IPS DF 6.9 (cell line): ENCODE measurements around the gene CLDN14.

Experiments
- DNase-seq: peaks from one replicate; pipeline ENCODE4 v3.0.0-alpha.2; 2013; ENCODE audit warnings: low read depth, low spot score
- H3K27ac ChIP-seq: one replicate; pipeline ENCODE4 v1.5.1; 2013; ENCODE audit warnings: low read length, control low read depth
- H3K27me3 ChIP-seq: 2 replicates; pipeline ENCODE4 v1.6.1; 2013; ENCODE audit warnings: mild to moderate bottlenecking, low read length; ENCODE audit not compliant: control insufficient read depth, insufficient read depth
- H3K36me3 ChIP-seq: 2 replicates; pipeline ENCODE4 v1.6.1; 2013; ENCODE audit warnings: low read length; ENCODE audit not compliant: control insufficient read depth, insufficient read depth
- H3K4me1 ChIP-seq: 2 replicates; pipeline ENCODE4 v1.6.1; 2013; ENCODE audit warnings: low read length; ENCODE audit not compliant: control insufficient read depth, insufficient read depth
- H3K4me3 ChIP-seq: 2 replicates; pipeline ENCODE4 v1.5.1; 2013; ENCODE audit warnings: mild to moderate bottlenecking, low read length
- H3K9me3 ChIP-seq: 2 replicates; pipeline ENCODE4 v1.6.1; 2013; ENCODE audit warnings: low read length, inconsistent platforms; ENCODE audit not compliant: control insufficient read depth, insufficient read depth
- WGBS: extraction: QIAGEN DNeasy Blood & Tissue Kit; methylation state at CpG from one replicate; pipeline ENCODE4 v1.1.7; 2013; ENCODE audit warnings: mixed read lengths, missing lambda C conversion rate; ENCODE audit not compliant: insufficient read length, insufficient coverage; 5-methylcytosine and 5-hydroxymethylcytosine counted together

Gene CLDN14

GRCh38 chr21:36479415-36480402 lies at the start of gene CLDN14:
Gene CLDN14 (minus strand): TSS chr21:36480122. CDS start chr21:36461695, 18,427 bp downstream.
- no peaks in the 10 kb centered on the region for H3K36me3 ChIP-seq
- no peak for DNase-seq
- no peak within 1 kb of the TSS for H3K4me3 ChIP-seq
- no peak within 1 kb of the TSS for H3K27ac ChIP-seq
- no peaks in the 10 kb centered on the region for H3K4me1 ChIP-seq
- H3K27me3 ChIP-seq = no peaks in the 10 kb centered on the region
- no peaks in the 10 kb centered on the region for H3K9me3 ChIP-seq
- WGBS = no CpG with 5 or more reads among the region's 25 CpGs

GRCh38 chr21:36528716-36529115 lies 48.8 kb upstream of the CLDN14 start:
- no CpG with 5 or more reads among the region's 6 CpGs for WGBS
- H3K27me3 ChIP-seq = no peaks in the 10 kb centered on the region
- DNase-seq = no peak

DNA sequence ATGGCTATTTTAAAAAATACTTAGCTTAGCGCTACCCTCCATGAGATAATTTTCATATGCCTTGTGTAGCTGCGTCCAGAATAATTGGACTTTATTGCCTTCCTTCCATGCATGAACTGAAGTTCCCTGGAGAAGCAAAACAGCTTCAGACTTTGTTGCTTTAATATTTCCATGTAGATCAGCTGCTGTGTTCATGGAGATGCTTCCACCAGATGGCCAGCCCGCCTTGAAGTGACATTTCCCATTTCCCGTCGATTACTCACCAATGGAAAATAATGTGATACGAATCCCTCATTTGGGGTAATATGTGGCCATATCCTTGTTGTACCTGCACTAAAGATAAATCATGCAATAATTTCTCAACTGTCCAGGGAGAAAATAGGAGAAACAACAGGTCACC lies 47.4 kb upstream of the CLDN14 start:
- Histone ChIP-seq H3K4me3 (no peak overlapping the region), H3K27me3 (no peaks in the 10 kb centered on the region), H3K9me3 (no peaks in the 10 kb centered on the region), H3K4me1 (no peaks in the 10 kb centered on the region), H3K27ac (no peak overlapping the region), H3K36me3 (no peaks in the 10 kb centered on the region)
- no CpG with 5 or more reads among the region's 6 CpGs for WGBS
- DNase-seq = no peak

More at GRCh38 chr21:36528716-36529115, 48.8 kb upstream of the CLDN14 start:
- no peaks in the 10 kb centered on the region for H3K4me1 ChIP-seq
- H3K36me3 ChIP-seq = no peaks in the 10 kb centered on the region
- no peak overlapping the region for H3K4me3 ChIP-seq
- no peak overlapping the region for H3K27ac ChIP-seq
- H3K9me3 ChIP-seq = no peaks in the 10 kb centered on the region

DNA sequence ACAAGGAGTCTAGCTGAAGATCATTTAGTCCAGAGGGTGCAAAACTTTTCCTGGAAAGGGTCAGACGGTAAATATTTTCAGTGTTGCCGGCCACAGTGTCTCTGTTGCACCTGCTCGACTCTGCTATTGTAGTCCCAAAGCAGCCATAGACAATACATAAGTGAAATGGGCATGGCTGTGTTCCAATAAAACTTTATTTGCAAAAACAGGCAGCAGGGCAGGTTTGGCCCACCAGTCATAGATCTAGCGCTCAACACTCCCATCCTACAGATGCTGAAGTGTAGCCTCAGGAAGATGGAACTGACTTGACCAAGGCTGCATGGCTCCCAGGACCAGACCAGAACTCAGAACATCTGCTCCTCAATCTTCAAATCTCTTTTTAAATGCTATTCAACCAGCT lies 46.2 kb upstream of the CLDN14 start:
- Histone ChIP-seq H3K9me3 (no peaks in the 10 kb centered on the region), H3K4me1 (no peaks in the 10 kb centered on the region), H3K27ac (no peak overlapping the region), H3K4me3 (no peak overlapping the region), H3K27me3 (no peaks in the 10 kb centered on the region), H3K36me3 (no peaks in the 10 kb centered on the region)
- WGBS = no CpG with 5 or more reads among the region's 4 CpGs
- no peak for DNase-seq

- H3K4me3 ChIP-seq = no peak overlapping the region
- H3K9me3 ChIP-seq = no peaks in the 10 kb centered on the region
- no peaks in the 10 kb centered on the region for H3K4me1 ChIP-seq
- H3K27ac ChIP-seq = no peak overlapping the region
- no peaks in the 10 kb centered on the region for H3K36me3 ChIP-seq
- no peaks in the 10 kb centered on the region for H3K27me3 ChIP-seq
- WGBS = no CpG with 5 or more reads among the region's 9 CpGs
- DNase-seq = no peak
Observed at GRCh38 chr21:36524477-36524876, 44.6 kb upstream of the CLDN14 start.

DNA sequence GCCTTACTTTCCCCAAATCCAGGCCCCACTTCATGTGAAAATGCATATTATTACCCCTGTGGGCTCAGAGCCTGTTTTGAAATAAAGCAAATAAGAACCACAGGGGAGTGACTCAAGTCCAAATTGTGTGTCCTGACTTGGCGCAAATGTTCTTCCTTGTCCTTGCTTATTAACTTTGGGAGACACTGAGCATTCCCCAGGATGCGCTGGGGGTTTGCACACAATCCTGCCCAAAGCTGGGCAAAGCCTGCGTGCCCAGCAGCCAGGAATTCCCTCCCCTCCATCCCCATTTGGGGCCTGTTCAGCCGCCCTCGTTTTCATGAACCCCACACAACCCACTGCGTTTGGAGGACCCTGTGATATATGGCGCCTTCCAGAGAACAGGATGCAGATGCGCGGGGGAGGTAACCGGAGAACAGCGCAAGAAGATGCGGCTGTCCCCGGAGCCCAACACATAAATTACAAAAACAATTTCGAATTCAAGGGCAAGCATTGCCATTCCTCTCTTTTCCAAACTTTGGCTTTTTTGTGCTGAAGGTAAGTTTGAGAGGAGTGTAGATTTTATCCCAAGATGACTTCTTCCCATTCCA lies 42.4 kb upstream of the CLDN14 start:
- H3K4me1 ChIP-seq = no peaks in the 10 kb centered on the region
- no peaks in the 10 kb centered on the region for H3K27me3 ChIP-seq
- no CpG with 5 or more reads among the region's 14 CpGs for WGBS

GRCh38 chr21:36518883-36519492 lies 39.1 kb upstream of the CLDN14 start:
- Histone ChIP-seq H3K4me1 (no peaks in the 10 kb centered on the region), H3K27me3 (no peaks in the 10 kb centered on the region), H3K36me3 (no peaks in the 10 kb centered on the region), H3K9me3 (0 out of 2 replicates have a peak, but pooled peaks cover 1% of the 10 kb centered on the region), H3K27ac (no peak overlapping the region), H3K4me3 (no peak overlapping the region)
- DNase-seq = no peak
- no CpG with 5 or more reads among the region's 10 CpGs for WGBS

More for the DNA sequence above, 42.4 kb upstream of the CLDN14 start:
- H3K4me3 ChIP-seq = no peak overlapping the region
- H3K9me3 ChIP-seq = 0 out of 2 replicates have a peak, but pooled peaks cover under 1% of the 10 kb centered on the region
- H3K27ac ChIP-seq = no peak overlapping the region
- H3K36me3 ChIP-seq = no peaks in the 10 kb centered on the region
- DNase-seq = no peak

DNA sequence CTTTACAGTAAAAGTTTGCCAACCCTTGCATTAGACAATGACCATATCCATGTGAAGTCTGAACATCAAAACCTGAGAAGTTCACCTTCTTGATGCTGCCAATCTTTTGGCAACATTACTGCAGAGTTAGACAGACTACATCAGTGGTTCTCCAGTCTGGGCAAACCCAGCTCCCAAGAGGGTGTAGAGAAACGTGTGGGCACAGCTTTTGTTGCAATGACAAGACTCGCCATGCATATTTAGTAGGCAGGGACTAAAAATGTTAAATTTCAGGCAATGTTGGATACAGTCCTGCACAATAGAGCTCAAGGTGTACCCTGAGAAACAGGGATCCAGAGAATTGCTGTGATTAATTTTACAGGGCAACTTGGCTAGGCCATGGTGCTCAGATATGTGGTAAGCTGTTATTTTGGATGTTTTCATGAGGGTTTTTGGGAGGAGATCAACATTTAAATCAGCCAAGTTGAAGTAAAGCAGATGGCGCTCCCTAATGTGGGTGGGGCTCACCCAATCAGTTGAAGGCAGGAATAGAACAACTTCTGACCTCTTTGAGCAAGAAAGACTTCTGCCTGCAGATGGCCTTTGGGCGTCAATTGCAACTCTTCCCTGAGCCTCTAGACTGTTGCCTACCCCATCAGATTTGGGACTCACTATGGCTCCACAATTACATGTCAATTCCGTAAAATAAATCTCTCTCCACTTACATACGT lies 37.6 kb upstream of the CLDN14 start:
- no peak for DNase-seq
- Histone ChIP-seq H3K9me3 (0 out of 2 replicates have a peak, but pooled peaks cover 1% of the 10 kb centered on the region), H3K27ac (no peak overlapping the region), H3K4me1 (no peaks in the 10 kb centered on the region), H3K27me3 (no peaks in the 10 kb centered on the region), H3K4me3 (no peak overlapping the region), H3K36me3 (no peaks in the 10 kb centered on the region)
- no CpG with 5 or more reads among the region's 6 CpGs for WGBS

DNA sequence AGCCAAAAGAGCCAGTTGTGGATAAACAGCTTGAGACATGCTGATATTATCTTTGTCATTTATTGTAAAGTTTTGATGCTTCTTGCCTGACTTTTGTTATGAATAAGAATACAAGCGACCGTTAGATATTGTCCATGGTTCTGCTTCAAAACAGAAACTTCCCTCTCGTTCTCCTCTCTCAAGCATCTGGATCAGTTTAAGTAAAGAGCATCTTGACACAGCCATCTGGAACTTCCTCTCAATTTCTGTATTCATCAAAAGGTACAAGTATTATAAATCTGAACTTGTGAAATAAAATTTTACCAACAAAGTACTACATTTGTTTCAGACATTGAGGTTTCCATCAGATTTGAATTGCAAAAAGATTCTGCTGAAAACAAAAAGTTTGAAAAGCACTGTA lies 36.4 kb upstream of the CLDN14 start:
- Histone ChIP-seq H3K27ac (no peak overlapping the region), H3K27me3 (no peaks in the 10 kb centered on the region), H3K4me1 (no peaks in the 10 kb centered on the region), H3K36me3 (no peaks in the 10 kb centered on the region), H3K9me3 (0 out of 2 replicates have a peak, but pooled peaks cover 1% of the 10 kb centered on the region), H3K4me3 (no peak overlapping the region)
- DNase-seq = no peak
- no CpG with 5 or more reads among the region's 3 CpGs for WGBS

- H3K27ac ChIP-seq = no peak overlapping the region
- DNase-seq = no peak
- no CpG with 5 or more reads among the region's 1 CpG for WGBS
- 0 out of 2 replicates have a peak, but pooled peaks cover 1% of the 10 kb centered on the region for H3K9me3 ChIP-seq
- H3K4me1 ChIP-seq = no peaks in the 10 kb centered on the region; the same call in 1 of the 2 replicates
- H3K36me3 ChIP-seq = no peaks in the 10 kb centered on the region
- H3K4me3 ChIP-seq = no peak overlapping the region
- H3K27me3 ChIP-seq = no peaks in the 10 kb centered on the region
Observed at GRCh38 chr21:36513430-36513829, 33.5 kb upstream of the CLDN14 start.
